C4-2B (cell line): ENCODE measurements around the gene TNFAIP2.
"Not testable (repeated sequence)": the region's sequence is repeated elsewhere in the genome, so short reads cannot be mapped to it uniquely, and the experiment has no call there.

Experiments used
- H3K27ac ChIP-seq: fragments of 450-650 bp; 2 replicates; pipeline ENCODE4 v1.5.1; 2017
- ZFX ChIP-seq: fragments of 450-650 bp; IDR thresholded peaks from 2 replicates; pipeline ENCODE4 v1.6.1; 2017
- TF ChIP-seq, protein P1 (sequence below): fragments of 450-650 bp; conservative IDR thresholded peaks from 2 replicates; pipeline ENCODE4 v1.5.1; 2017; ENCODE audit warnings: mild to moderate bottlenecking

TNFAIP2 gene

DNA sequence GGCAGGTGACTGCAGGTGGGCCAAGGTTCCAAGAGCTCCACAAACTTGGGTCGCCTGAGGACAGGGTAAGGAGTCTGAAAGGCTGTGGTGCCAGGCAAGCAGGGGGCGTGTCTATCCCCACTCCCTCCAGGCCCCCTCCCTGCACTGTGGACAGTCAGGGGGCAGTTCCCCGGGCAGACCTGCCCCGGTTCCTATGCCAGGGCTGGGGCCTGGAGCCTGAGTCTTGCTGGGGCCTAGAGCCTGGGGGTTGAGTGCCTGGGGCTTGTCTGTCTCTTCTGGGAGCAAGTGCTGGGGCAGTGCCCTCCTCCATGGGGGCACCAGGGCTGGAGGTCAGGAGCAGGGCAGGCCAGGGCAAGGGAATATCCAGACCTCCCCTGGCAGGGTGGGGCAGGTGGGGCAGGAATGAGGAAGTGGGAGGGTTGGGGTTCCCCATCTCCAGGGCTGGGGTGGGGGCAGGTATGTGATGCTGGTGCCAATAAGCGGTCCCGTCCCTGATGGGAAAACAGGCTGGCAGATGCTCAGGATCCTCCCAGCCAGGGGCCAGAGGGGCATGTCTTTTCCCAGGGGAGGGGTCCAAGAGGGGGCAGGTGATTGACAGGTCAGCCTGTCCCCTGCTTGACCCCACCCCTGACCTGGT, 11.9 kb upstream of the TNFAIP2 start:
- no peak overlapping the region for H3K27ac ChIP-seq
- TF ChIP-seq, protein P1, sequence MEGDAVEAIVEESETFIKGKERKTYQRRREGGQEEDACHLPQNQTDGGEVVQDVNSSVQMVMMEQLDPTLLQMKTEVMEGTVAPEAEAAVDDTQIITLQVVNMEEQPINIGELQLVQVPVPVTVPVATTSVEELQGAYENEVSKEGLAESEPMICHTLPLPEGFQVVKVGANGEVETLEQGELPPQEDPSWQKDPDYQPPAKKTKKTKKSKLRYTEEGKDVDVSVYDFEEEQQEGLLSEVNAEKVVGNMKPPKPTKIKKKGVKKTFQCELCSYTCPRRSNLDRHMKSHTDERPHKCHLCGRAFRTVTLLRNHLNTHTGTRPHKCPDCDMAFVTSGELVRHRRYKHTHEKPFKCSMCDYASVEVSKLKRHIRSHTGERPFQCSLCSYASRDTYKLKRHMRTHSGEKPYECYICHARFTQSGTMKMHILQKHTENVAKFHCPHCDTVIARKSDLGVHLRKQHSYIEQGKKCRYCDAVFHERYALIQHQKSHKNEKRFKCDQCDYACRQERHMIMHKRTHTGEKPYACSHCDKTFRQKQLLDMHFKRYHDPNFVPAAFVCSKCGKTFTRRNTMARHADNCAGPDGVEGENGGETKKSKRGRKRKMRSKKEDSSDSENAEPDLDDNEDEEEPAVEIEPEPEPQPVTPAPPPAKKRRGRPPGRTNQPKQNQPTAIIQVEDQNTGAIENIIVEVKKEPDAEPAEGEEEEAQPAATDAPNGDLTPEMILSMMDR: no peak
- no peak for TF ChIP-seq ZFX

GRCh38 chr14:103112400-103113243, 10.6 kb upstream of the TNFAIP2 start:
- H3K27ac ChIP-seq: no peak overlapping the region
- no peak for TF ChIP-seq ZFX
- TF ChIP-seq, protein P1: no peak

DNA sequence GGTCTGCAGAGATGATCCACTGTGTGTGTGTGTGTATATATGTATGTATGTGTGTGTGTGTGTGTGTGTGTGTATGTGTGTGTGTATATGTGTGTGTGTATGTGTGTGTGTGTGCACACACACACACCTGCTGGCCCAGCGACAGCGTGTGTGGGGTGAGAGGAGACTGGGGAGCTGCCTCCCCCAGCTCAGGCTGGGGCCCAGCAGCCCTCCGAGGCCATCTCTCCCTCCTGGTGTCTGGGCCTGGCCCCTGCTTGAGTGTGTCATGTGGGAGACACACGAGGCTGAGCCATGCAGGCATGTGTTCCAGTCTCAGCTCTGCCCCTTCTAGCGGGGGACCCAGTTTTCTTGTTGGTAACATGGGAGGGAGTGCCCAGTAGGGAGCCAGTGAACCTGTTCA, 10.0 kb upstream of the TNFAIP2 start:
- no peak overlapping the region for H3K27ac ChIP-seq
- TF ChIP-seq, protein P1: no peak
- TF ChIP-seq ZFX: no peak

- no peak overlapping the region for H3K27ac ChIP-seq
- TF ChIP-seq ZFX: no peak
- TF ChIP-seq, protein P1: no peak
Measured at GRCh38 chr14:103113774-103114173, 9.5 kb upstream of the TNFAIP2 start.

GRCh38 chr14:103115086-103115679, 8.1 kb upstream of the TNFAIP2 start:
- H3K27ac ChIP-seq: not testable (repeated sequence)

DNA sequence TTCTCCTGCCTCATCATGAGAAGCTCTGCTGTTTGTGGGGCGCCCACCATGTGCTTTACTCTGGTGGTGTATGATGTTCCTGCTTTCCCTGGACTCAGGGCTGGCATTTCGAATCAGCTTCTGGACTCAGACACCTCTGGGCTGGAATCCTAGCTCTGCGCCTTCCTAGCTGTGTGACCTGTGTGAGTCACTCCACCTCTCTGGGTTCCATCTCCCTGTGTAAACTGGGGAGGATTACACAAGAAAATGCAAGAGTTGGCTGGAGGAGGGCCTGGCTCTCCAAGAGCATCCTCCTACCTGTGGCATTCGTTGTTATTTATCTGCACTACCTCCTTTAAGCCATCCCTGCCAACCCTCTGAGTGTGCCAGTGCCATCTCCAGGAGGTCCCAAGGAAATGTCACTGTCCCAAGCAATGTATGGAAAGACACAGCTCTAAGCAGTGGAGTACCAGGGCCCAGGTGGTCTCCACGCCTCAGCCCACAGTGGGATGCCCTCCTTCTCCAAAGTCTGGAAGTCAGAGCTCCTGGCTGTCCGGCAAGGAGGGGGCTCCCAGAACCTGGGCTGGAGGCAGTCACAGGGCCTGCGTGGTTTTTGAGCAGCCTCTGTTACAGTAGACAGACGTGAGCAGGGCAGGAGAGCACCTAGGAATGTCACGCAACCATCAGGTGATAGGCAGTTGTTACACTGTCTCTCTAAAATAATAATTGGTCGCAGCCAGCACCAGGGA, 7.3 kb upstream of the TNFAIP2 start:
- TF ChIP-seq, protein P1: no peak
- no peak for TF ChIP-seq ZFX
- no peak overlapping the region for H3K27ac ChIP-seq

DNA sequence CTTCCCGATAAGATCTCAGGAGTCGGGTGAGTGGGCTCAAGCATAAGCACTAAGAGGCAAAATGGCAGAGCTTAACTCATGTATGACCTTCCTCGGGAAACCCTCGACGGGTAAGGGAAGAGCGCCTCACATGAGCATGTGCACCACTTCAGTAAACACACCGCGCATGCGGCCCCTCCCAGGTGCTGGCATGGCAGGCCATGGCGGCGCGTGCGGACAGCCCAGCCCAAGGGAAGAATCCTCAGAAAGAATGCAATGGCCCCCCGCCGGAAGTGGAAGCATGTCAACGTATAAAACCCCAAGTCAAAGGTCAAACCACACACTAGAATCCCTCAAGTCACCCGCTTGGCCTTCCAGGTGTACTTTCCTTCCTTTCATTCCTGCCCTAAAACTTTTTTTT, 6.6 kb upstream of the TNFAIP2 start:
- H3K27ac ChIP-seq: no peak overlapping the region
- no peak for TF ChIP-seq ZFX
- TF ChIP-seq, protein P1: no peak

- not testable (repeated sequence) for H3K27ac ChIP-seq
Measured at GRCh38 chr14:103117499-103117898, 5.8 kb upstream of the TNFAIP2 start.
